Measurements from ENCODE around the gene ARHGEF19. TPM values are rescaled to one million over a fixed set of nuclear protein-coding genes. Genes with fewer than 3 reads are reported as not detected.

The ARHGEF19 gene
- total RNA-seq, 6 experiments from 2014 or later = 5.5 to 9.0 (median 7.2) TPM

- Mint-ChIP-seq H3K4me1 (ENCODE audit: low read depth) (peaks cover 9% of the 10 kb centered on the region), H3K27ac (no peak overlapping the region), H3K9me3 (peaks cover 6% of the 10 kb centered on the region; the same call in 1 of the 2 replicates), H3K27me3 (ENCODE audit: insufficient read depth) (peaks cover 14% of the 10 kb centered on the region), H3K4me3 (no peak overlapping the region), H3K36me3 (ENCODE audit: low read depth) (no peaks in the 10 kb centered on the region)
- TF ChIP-seq CTCF (IDR thresholded peaks at IDR 0.05) = no peak
- DNase-seq = no peak
Measured at GRCh38 chr1:16231331-16232315, 19.2 kb upstream of the ARHGEF19 start.

GRCh38 chr1:16230744-16231143, 18.3 kb upstream of the ARHGEF19 start:
- H3K27me3 Mint-ChIP-seq (ENCODE audit: insufficient read depth) = peaks cover 23% of the 10 kb centered on the region
- no peaks in the 10 kb centered on the region for H3K36me3 Mint-ChIP-seq (ENCODE audit: low read depth)
- no peak overlapping the region for H3K27ac Mint-ChIP-seq
- H3K4me1 Mint-ChIP-seq (ENCODE audit: low read depth) = peaks cover under 1% of the 10 kb centered on the region
- TF ChIP-seq CTCF (IDR thresholded peaks at IDR 0.05) = no peak
- peaks cover 6% of the 10 kb centered on the region; the same call in 1 of the 2 replicates for H3K9me3 Mint-ChIP-seq
- no peak overlapping the region for H3K4me3 Mint-ChIP-seq
- DNase-seq = no peak

GRCh38 chr1:16229976-16230740, 17.7 kb upstream of the ARHGEF19 start:
- H3K27ac Mint-ChIP-seq = no peak overlapping the region
- H3K36me3 Mint-ChIP-seq (ENCODE audit: low read depth) = no peaks in the 10 kb centered on the region
- H3K4me1 Mint-ChIP-seq (ENCODE audit: low read depth) = no peaks in the 10 kb centered on the region
- TF ChIP-seq CTCF (IDR thresholded peaks at IDR 0.05) = no peak
- DNase-seq = no peak
- H3K27me3 Mint-ChIP-seq (ENCODE audit: insufficient read depth) = peaks cover 24% of the 10 kb centered on the region
- peaks cover 6% of the 10 kb centered on the region; the same call in 1 of the 2 replicates for H3K9me3 Mint-ChIP-seq
- H3K4me3 Mint-ChIP-seq = no peak overlapping the region

GRCh38 chr1:16226490-16227179, 14.2 kb upstream of the ARHGEF19 start:
- DNase-seq = no peak
- no peak overlapping the region for H3K27ac Mint-ChIP-seq
- H3K4me3 Mint-ChIP-seq = no peak overlapping the region
- H3K36me3 Mint-ChIP-seq (ENCODE audit: low read depth) = no peaks in the 10 kb centered on the region
- H3K4me1 Mint-ChIP-seq (ENCODE audit: low read depth) = no peaks in the 10 kb centered on the region
- peaks cover 22% of the 10 kb centered on the region for H3K27me3 Mint-ChIP-seq (ENCODE audit: insufficient read depth)
- H3K9me3 Mint-ChIP-seq = peaks cover 6% of the 10 kb centered on the region; the same call in 1 of the 2 replicates
- no peak for TF ChIP-seq CTCF (IDR thresholded peaks at IDR 0.05)

- H3K4me3 Mint-ChIP-seq = no peak overlapping the region
- no peak for TF ChIP-seq CTCF (IDR thresholded peaks at IDR 0.05)
- no peaks in the 10 kb centered on the region for H3K4me1 Mint-ChIP-seq (ENCODE audit: low read depth)
- peaks cover 27% of the 10 kb centered on the region for H3K27me3 Mint-ChIP-seq (ENCODE audit: insufficient read depth)
- peaks cover 6% of the 10 kb centered on the region; the same call in 1 of the 2 replicates for H3K9me3 Mint-ChIP-seq
- DNase-seq = no peak
- no peaks in the 10 kb centered on the region for H3K36me3 Mint-ChIP-seq (ENCODE audit: low read depth)
- no peak overlapping the region for H3K27ac Mint-ChIP-seq
Measured at GRCh38 chr1:16226129-16226489, 13.7 kb upstream of the ARHGEF19 start.

All from HFFc6 (cell line).